ENCODE results near the gene CCDC85A. TPM values are rescaled to one million over a fixed set of nuclear protein-coding genes. Genes with fewer than 3 reads are reported as not detected.

CCDC85A gene
- total RNA-seq, 1 experiment from 2014 or later, result 0.10 TPM

- TF ChIP-seq TCF7L2 (IDR thresholded peaks at IDR 0.05; ENCODE audit: borderline replicate concordance, extremely low read depth, insufficient read depth, insufficient read length) (no peak), EZH2phosphoT487 (IDR thresholded peaks at IDR 0.05; ENCODE audit: borderline replicate concordance) (no peak), POLR2AphosphoS5 (IDR thresholded peaks at IDR 0.05; ENCODE audit: low read depth, low read length) (no peak), CEBPB (IDR thresholded peaks at IDR 0.05; ENCODE audit: low read depth) (no peak), SRF (IDR thresholded peaks at IDR 0.05; ENCODE audit: low read depth) (no peak), ATF3 (IDR thresholded peaks at IDR 0.05) (no peak), ZFX (IDR thresholded peaks at IDR 0.05) (no peak), MAX (IDR thresholded peaks at IDR 0.05) (no peak), FOSL1 (IDR thresholded peaks at IDR 0.05; ENCODE audit: low read depth) (no peak), CTCF (IDR thresholded peaks at IDR 0.05 in 2 of 3, conservative IDR thresholded peaks at IDR 0.05 in 1 of 3; ENCODE audit: borderline replicate concordance in 1 of 3, insufficient read depth in 1 of 3, low read depth in 2 of 3, low read length in 2 of 3) (no peak), CBX3 (IDR thresholded peaks at IDR 0.05; ENCODE audit: low read depth) (no peak)
- Histone ChIP-seq H3K9me3 (ENCODE audit: control insufficient read depth in 1 of 2, insufficient read depth in 1 of 2, low read depth in 1 of 2, low read length in 2 of 2) (no peaks in the 10 kb centered on the region), H3K9me2 (ENCODE audit: insufficient read depth) (no peaks in the 10 kb centered on the region), H3K4me3 (replicated peaks in 1 of 2; ENCODE audit: low read depth in 1 of 2, low read length in 2 of 2) (no peak overlapping the region), H3K9ac (ENCODE audit: low read length) (no peak overlapping the region), H3K27ac (ENCODE audit: low read depth, low read length) (no peak overlapping the region), H4K20me1 (ENCODE audit: insufficient read depth) (no peaks in the 10 kb centered on the region), H3K36me3 (ENCODE audit: control insufficient read depth in 1 of 2, insufficient read depth in 2 of 2, low read length in 2 of 2) (no peaks in the 10 kb centered on the region), H3K4me2 (ENCODE audit: low read length) (no peak overlapping the region), H3K79me2 (ENCODE audit: insufficient read depth, low read length) (no peaks in the 10 kb centered on the region), H2AFZ (ENCODE audit: low read depth, low read length, poor library complexity, severe bottlenecking) (no peak overlapping the region), H3K4me1 (ENCODE audit: control insufficient read depth in 1 of 2, insufficient read depth in 2 of 2, low read length in 2 of 2) (no peaks in the 10 kb centered on the region), H3K27me3 (ENCODE audit: insufficient read depth, low read length) (no peaks in the 10 kb centered on the region)
- DNase-seq (ENCODE audit: low read depth, low spot score), result no peak
- intact Hi-C loops (cut with micrococcal nuclease), result no loop called here
- no TSS peak for BruUV-seq (replicated peaks)
- CTCF ChIA-PET, result no interaction called here
- POLR2A ChIA-PET, result no interaction called here
- ATAC-seq, result no peak
- RAD21 ChIA-PET (ENCODE audit: low non-redundant PET in 1 of 2, low total read pairs in 2 of 2, uncharacterized antibody in 2 of 2, unreplicated experiment in 2 of 2), result no interaction called here
These were observed 198.7 kb downstream of the CCDC85A start for GRCh38 chr2:56382466-56382865.

All from HCT116 (cell line).